ENCODE measurements around the gene RASSF3. TPM values are rescaled to one million over a fixed set of nuclear protein-coding genes. Genes with fewer than 3 reads are reported as not detected.

The RASSF3 gene
- polyA plus RNA-seq, 1 donor from 2014 or later, result 0.06 TPM

DNA sequence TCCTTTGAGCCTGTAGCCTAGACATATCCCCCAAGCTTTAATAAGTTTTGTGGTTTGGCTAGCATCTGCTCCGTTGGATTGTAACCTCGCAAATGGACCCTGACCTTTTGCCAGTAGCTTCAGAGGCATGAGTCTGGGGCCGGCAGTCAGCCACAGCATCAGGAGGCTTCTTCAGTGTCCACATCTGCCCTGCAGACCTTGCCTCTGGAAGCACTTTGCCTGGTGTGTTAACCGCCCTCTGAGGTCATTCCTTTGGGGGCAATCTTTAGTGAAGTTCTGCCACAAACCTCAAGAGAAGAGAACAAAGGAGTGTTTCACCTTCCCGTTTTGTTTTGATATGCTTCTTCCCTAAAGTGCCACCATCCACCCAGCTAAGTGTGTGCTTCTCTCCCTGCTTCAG, 77.5 kb downstream of the RASSF3 start:
- Histone ChIP-seq H3K27ac (ENCODE audit: low read length) (no peak overlapping the region), H3K4me2 (ENCODE audit: low read length) (no peak overlapping the region), H3K36me3 (ENCODE audit: insufficient read depth, low read length) (no peaks in the 10 kb centered on the region), H2AFZ (ENCODE audit: low read depth, low read length) (no peak overlapping the region), H3K9ac (ENCODE audit: low read length) (no peak overlapping the region), H3K79me2 (replicated peaks; ENCODE audit: insufficient read depth, low read length) (no peaks in the 10 kb centered on the region), H3F3A (ENCODE audit: insufficient read depth, low read length, poor library complexity, severe bottlenecking) (no peaks in the 10 kb centered on the region), H3K9me2 (ENCODE audit: insufficient read depth, low read length) (no peaks in the 10 kb centered on the region), H3K27me3 (ENCODE audit: insufficient read depth, low read depth, low read length) (no peaks in the 10 kb centered on the region), H4K20me1 (ENCODE audit: insufficient read depth) (no peaks in the 10 kb centered on the region), H3K4me3 (ENCODE audit: low read length) (no peak overlapping the region), H3K9me3 (ENCODE audit: low read length) (no peaks in the 10 kb centered on the region)
- TF ChIP-seq, protein P1, sequence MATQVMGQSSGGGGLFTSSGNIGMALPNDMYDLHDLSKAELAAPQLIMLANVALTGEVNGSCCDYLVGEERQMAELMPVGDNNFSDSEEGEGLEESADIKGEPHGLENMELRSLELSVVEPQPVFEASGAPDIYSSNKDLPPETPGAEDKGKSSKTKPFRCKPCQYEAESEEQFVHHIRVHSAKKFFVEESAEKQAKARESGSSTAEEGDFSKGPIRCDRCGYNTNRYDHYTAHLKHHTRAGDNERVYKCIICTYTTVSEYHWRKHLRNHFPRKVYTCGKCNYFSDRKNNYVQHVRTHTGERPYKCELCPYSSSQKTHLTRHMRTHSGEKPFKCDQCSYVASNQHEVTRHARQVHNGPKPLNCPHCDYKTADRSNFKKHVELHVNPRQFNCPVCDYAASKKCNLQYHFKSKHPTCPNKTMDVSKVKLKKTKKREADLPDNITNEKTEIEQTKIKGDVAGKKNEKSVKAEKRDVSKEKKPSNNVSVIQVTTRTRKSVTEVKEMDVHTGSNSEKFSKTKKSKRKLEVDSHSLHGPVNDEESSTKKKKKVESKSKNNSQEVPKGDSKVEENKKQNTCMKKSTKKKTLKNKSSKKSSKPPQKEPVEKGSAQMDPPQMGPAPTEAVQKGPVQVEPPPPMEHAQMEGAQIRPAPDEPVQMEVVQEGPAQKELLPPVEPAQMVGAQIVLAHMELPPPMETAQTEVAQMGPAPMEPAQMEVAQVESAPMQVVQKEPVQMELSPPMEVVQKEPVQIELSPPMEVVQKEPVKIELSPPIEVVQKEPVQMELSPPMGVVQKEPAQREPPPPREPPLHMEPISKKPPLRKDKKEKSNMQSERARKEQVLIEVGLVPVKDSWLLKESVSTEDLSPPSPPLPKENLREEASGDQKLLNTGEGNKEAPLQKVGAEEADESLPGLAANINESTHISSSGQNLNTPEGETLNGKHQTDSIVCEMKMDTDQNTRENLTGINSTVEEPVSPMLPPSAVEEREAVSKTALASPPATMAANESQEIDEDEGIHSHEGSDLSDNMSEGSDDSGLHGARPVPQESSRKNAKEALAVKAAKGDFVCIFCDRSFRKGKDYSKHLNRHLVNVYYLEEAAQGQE (IDR thresholded peaks at IDR 0.05; ENCODE audit: borderline replicate concordance), result no peak
- TF ChIP-seq SMC3 (conservative IDR thresholded peaks at IDR 0.05; ENCODE audit: poor library complexity), result no peak
- TF ChIP-seq, protein P2, sequence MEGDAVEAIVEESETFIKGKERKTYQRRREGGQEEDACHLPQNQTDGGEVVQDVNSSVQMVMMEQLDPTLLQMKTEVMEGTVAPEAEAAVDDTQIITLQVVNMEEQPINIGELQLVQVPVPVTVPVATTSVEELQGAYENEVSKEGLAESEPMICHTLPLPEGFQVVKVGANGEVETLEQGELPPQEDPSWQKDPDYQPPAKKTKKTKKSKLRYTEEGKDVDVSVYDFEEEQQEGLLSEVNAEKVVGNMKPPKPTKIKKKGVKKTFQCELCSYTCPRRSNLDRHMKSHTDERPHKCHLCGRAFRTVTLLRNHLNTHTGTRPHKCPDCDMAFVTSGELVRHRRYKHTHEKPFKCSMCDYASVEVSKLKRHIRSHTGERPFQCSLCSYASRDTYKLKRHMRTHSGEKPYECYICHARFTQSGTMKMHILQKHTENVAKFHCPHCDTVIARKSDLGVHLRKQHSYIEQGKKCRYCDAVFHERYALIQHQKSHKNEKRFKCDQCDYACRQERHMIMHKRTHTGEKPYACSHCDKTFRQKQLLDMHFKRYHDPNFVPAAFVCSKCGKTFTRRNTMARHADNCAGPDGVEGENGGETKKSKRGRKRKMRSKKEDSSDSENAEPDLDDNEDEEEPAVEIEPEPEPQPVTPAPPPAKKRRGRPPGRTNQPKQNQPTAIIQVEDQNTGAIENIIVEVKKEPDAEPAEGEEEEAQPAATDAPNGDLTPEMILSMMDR (IDR thresholded peaks at IDR 0.05; ENCODE audit: poor library complexity, severe bottlenecking), result no peak
- no peak for TF ChIP-seq TAF1 (IDR thresholded peaks at IDR 0.05; ENCODE audit: low read depth)
- TF ChIP-seq MXI1 (conservative IDR thresholded peaks at IDR 0.05; ENCODE audit: poor library complexity, severe bottlenecking), result no peak
- TF ChIP-seq EP300 (conservative IDR thresholded peaks at IDR 0.05; ENCODE audit: poor library complexity, severe bottlenecking), result no peak
- no peak for TF ChIP-seq RAD21 (conservative IDR thresholded peaks at IDR 0.05)
- no peak for TF ChIP-seq EZH2 (IDR thresholded peaks at IDR 0.05; ENCODE audit: borderline replicate concordance, insufficient read depth, low read length, poor library complexity, severe bottlenecking)
- TF ChIP-seq POLR2AphosphoS5 (IDR thresholded peaks at IDR 0.05), result no peak

DNA sequence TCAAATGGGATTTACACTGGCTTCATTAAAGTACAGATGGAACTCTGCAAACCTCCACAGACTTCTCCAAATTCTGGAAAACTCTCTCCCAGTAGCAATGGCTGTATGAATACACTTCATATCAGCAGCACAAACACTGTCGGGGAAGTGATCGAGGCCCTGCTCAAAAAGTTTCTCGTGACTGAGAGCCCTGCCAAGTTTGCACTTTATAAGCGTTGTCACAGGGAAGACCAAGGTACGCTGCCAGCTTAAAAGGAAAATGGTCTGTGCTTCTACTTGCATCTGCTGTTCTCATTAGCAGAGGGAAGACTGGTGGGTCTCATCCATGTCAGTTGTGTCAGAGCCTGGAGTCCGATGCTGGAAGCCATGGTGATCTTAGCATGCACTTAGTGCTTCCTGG, 77.9 kb downstream of the RASSF3 start:
- no peaks in the 10 kb centered on the region for H3K36me3 ChIP-seq (ENCODE audit: insufficient read depth, low read length)
- no peaks in the 10 kb centered on the region for H3F3A ChIP-seq (ENCODE audit: insufficient read depth, low read length, poor library complexity, severe bottlenecking)
- no peaks in the 10 kb centered on the region for H4K20me1 ChIP-seq (ENCODE audit: insufficient read depth)
- H3K9ac ChIP-seq (ENCODE audit: low read length), result no peak overlapping the region
- H3K27me3 ChIP-seq (ENCODE audit: insufficient read depth, low read depth, low read length), result no peaks in the 10 kb centered on the region
- no peak overlapping the region for H3K4me3 ChIP-seq (ENCODE audit: low read length)
- no peaks in the 10 kb centered on the region for H3K9me2 ChIP-seq (ENCODE audit: insufficient read depth, low read length)
- H3K79me2 ChIP-seq (replicated peaks; ENCODE audit: insufficient read depth, low read length), result no peaks in the 10 kb centered on the region
- no peak overlapping the region for H3K27ac ChIP-seq (ENCODE audit: low read length)
- H2AFZ ChIP-seq (ENCODE audit: low read depth, low read length), result no peak overlapping the region
- TF ChIP-seq MXI1 (conservative IDR thresholded peaks at IDR 0.05; ENCODE audit: poor library complexity, severe bottlenecking), result no peak
- TF ChIP-seq, protein P1 (IDR thresholded peaks at IDR 0.05; ENCODE audit: borderline replicate concordance), result no peak
- TF ChIP-seq RAD21 (conservative IDR thresholded peaks at IDR 0.05), result no peak
- no peak for TF ChIP-seq EP300 (conservative IDR thresholded peaks at IDR 0.05; ENCODE audit: poor library complexity, severe bottlenecking)
- TF ChIP-seq SMC3 (conservative IDR thresholded peaks at IDR 0.05; ENCODE audit: poor library complexity), result no peak
- TF ChIP-seq, protein P2 (IDR thresholded peaks at IDR 0.05; ENCODE audit: poor library complexity, severe bottlenecking), result no peak
- no peak for TF ChIP-seq POLR2AphosphoS5 (IDR thresholded peaks at IDR 0.05)
- H3K9me3 ChIP-seq (ENCODE audit: low read length), result no peaks in the 10 kb centered on the region
- no peak overlapping the region for H3K4me2 ChIP-seq (ENCODE audit: low read length)

Measured in neural cell (in vitro differentiated cells).